PC-3 (cell line): ENCODE data around the gene CCM2. TPM values are rescaled to one million over a fixed set of nuclear protein-coding genes. Genes with fewer than 3 reads are reported as not detected.

Experiments used
- ATAC-seq: fragments of 200-7000 bp; cut with Tn5 transposase; 2 replicates; pipeline ENCODE4 v1.9.1; 2020; ENCODE audit warnings: mild to moderate bottlenecking, moderate library complexity
- BruUV-seq: library from RNA; stranded (reverse); fragments of 400-500 nt; replicated peaks from 2 replicates; lab custom pipeline; 2021; lab: Mats Ljungman, UMichigan
- CTCF ChIA-PET: fragments of 300-600 bp; sonication (Branson Sonifier 250); formaldehyde crosslinking; loops from one replicate; lab custom pipeline; 2022; ENCODE audit warnings: antibody characterized with exemption; lab: Charles Lee
- POLR2A ChIA-PET: fragments of 300-600 bp; sonication (Branson Sonifier 250); formaldehyde crosslinking; loops from one replicate; lab custom pipeline; 2022; ENCODE audit warnings: antibody characterized with exemption; ENCODE audit not compliant: unreplicated experiment; lab: Charles Lee
- DNase-seq: peaks from one replicate; pipeline ENCODE4 v3.0.0-alpha.2; 2015
- H2AFZ ChIP-seq: fragments of 300-600 bp; sonication (generic); 2 replicates; pipeline ENCODE4 v1.6.0; 2016; ENCODE audit warnings: antibody characterized with exemption, low read length
- H3F3A ChIP-seq: fragments of 300-600 bp; sonication (generic); one replicate; pipeline ENCODE4 v1.6.0; 2017; ENCODE audit warnings: antibody characterized with exemption, low read length, control low read depth, mild to moderate bottlenecking; ENCODE audit not compliant: unreplicated experiment
- H3K27ac ChIP-seq: fragments of 300-600 bp; sonication (generic); 2 replicates; pipeline ENCODE4 v1.5.1; 2016; ENCODE audit warnings: mild to moderate bottlenecking, low read length
- H3K27me3 ChIP-seq: fragments of 300-600 bp; sonication (generic); 2 replicates; pipeline ENCODE4 v1.6.1; 2016; ENCODE audit warnings: low read length, mixed read lengths
- H3K36me3 ChIP-seq: fragments of 300-600 bp; sonication (generic); 2 replicates; pipeline ENCODE4 v1.6.1; 2016; ENCODE audit warnings: low read depth, mixed run types, low read length, mixed read lengths
- H3K4me1 ChIP-seq: fragments of 300-600 bp; sonication (generic); 2 replicates; pipeline ENCODE4 v1.5.1; 2016; ENCODE audit warnings: low read length; ENCODE audit not compliant: insufficient read depth
- H3K4me2 ChIP-seq: fragments of 300-600 bp; sonication (generic); 2 replicates; pipeline ENCODE4 v1.6.0; 2016; ENCODE audit warnings: low read length
- H3K4me3 ChIP-seq: fragments of 300-600 bp; sonication (generic); 2 replicates; pipeline ENCODE4 v1.5.1; 2016; ENCODE audit warnings: mild to moderate bottlenecking, low read length, mixed read lengths
- H3K79me2 ChIP-seq: fragments of 300-600 bp; sonication (generic); 2 replicates; pipeline ENCODE4 v1.6.1; 2017; ENCODE audit warnings: low read length, mixed read lengths
- H3K9ac ChIP-seq: fragments of 300-600 bp; sonication (generic); 2 replicates; pipeline ENCODE4 v1.6.0; 2016; ENCODE audit warnings: mild to moderate bottlenecking, low read length
- H3K9me2 ChIP-seq: fragments of 300-600 bp; sonication (generic); replicated peaks from 2 replicates; pipeline ENCODE4 v1.6.1; 2016; ENCODE audit warnings: mixed run types, low read length, mixed read lengths
- H3K9me3 ChIP-seq: fragments of 300-600 bp; sonication (generic); 2 replicates; pipeline ENCODE4 v1.6.1; 2016; ENCODE audit warnings: low read length, mixed read lengths
- H4K20me1 ChIP-seq: fragments of 300-600 bp; sonication (generic); 2 replicates; pipeline ENCODE4 v1.6.1; 2016; ENCODE audit warnings: low read length, mixed read lengths
- EZH2 ChIP-seq: fragments of 300-600 bp; sonication (generic); IDR thresholded peaks from one replicate; pipeline ENCODE4 v1.6.1; 2017; ENCODE audit warnings: antibody characterized with exemption, mild to moderate bottlenecking, low read length; ENCODE audit not compliant: unreplicated experiment
- EZH2phosphoT487 ChIP-seq: fragments of 300-600 bp; sonication (generic); IDR thresholded peaks from 2 replicates; pipeline ENCODE4 v1.6.1; 2018; ENCODE audit warnings: mild to moderate bottlenecking, antibody characterized with exemption, low read length, borderline replicate concordance
- intact Hi-C: fragments of 100-400 bp; cut with micrococcal nuclease; formaldehyde crosslinking; loops from 2 replicates; pipeline ENCODE4 v1.9.0; 2023
- total RNA-seq: library from RNA; depleted of rRNA; stranded (reverse); fragments of >200 nt; gene quantifications from 2 replicates; pipeline ENCODE4 v1.2.3, GENCODE V29; 2014
- TF ChIP-seq, protein P1 (sequence below): fragments of 300-600 bp; sonication (generic); conservative IDR thresholded peaks from 2 replicates; pipeline ENCODE4 v1.5.1; 2017; ENCODE audit warnings: antibody characterized with exemption, low read depth, mild to moderate bottlenecking, low read length

The CCM2 gene
- total RNA-seq, 1 experiment from 2014 or later, result 56.6 TPM

DNA sequence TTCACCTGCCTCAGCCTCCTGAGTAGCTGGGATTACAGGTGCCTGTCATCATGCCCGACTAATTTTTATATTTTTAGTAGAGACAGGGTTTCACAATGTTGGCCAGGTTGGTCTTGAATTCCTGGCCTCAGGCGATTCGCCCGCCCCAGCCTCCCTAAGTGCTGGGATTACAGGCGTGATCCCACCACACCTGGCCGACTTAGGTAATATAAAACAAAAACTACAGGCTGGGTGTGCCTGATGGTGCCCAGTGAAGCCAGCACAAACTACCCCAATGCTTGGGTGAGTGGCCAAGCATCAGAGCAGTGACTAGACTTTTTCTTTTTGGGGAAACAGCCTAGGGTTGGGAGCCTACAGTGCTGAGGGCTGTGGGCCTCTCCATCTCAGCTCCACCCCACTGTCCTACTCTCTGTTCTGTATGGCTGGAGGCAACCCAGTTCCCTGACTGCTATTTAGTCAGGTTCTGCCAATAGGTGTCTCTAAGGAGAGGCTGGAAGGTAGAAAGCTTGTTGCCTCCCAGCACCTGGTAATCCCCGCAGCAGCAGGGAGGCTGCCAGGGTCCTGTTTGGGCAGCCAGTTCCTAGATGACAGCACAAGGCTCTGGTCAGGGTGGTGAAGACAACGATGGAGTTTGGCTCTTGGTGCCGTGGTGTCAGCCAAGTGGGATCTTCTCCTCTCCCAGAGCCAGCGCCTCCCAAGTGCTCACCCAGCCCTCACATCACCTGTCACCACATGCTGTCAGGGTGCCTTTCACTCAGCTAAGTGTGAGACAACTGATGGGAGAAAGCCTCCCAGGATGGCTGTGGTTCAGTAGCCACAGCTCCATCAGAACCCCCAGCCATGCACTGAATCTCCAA is 99.2 kb downstream of the CCM2 start:
- Histone ChIP-seq H3K4me1 (no peaks in the 10 kb centered on the region), H3K27ac (no peak overlapping the region), H3K4me3 (no peak overlapping the region), H3K9me2 (no peaks in the 10 kb centered on the region), H3K27me3 (no peaks in the 10 kb centered on the region), H2AFZ (no peak overlapping the region), H4K20me1 (no peaks in the 10 kb centered on the region; the same call in 1 of the 2 replicates), H3K4me2 (no peak overlapping the region), H3K36me3 (peaks cover 45% of the 10 kb centered on the region), H3K79me2 (no peaks in the 10 kb centered on the region), H3K9me3 (0 out of 2 replicates have a peak, but pooled peaks cover 6% of the 10 kb centered on the region), H3K9ac (no peak overlapping the region), H3F3A (no peaks in the 10 kb centered on the region)
- ChIA-PET POLR2A (no interaction called here), CTCF (no interaction called here)
- no TSS peak for BruUV-seq
- ATAC-seq, result peak; percentile 37
- TF ChIP-seq EZH2, result no peak
- no peak for TF ChIP-seq EZH2phosphoT487
- TF ChIP-seq, protein P1, sequence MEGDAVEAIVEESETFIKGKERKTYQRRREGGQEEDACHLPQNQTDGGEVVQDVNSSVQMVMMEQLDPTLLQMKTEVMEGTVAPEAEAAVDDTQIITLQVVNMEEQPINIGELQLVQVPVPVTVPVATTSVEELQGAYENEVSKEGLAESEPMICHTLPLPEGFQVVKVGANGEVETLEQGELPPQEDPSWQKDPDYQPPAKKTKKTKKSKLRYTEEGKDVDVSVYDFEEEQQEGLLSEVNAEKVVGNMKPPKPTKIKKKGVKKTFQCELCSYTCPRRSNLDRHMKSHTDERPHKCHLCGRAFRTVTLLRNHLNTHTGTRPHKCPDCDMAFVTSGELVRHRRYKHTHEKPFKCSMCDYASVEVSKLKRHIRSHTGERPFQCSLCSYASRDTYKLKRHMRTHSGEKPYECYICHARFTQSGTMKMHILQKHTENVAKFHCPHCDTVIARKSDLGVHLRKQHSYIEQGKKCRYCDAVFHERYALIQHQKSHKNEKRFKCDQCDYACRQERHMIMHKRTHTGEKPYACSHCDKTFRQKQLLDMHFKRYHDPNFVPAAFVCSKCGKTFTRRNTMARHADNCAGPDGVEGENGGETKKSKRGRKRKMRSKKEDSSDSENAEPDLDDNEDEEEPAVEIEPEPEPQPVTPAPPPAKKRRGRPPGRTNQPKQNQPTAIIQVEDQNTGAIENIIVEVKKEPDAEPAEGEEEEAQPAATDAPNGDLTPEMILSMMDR, result no peak
- intact Hi-C loops, result no loop called here
- no peak for DNase-seq

DNA sequence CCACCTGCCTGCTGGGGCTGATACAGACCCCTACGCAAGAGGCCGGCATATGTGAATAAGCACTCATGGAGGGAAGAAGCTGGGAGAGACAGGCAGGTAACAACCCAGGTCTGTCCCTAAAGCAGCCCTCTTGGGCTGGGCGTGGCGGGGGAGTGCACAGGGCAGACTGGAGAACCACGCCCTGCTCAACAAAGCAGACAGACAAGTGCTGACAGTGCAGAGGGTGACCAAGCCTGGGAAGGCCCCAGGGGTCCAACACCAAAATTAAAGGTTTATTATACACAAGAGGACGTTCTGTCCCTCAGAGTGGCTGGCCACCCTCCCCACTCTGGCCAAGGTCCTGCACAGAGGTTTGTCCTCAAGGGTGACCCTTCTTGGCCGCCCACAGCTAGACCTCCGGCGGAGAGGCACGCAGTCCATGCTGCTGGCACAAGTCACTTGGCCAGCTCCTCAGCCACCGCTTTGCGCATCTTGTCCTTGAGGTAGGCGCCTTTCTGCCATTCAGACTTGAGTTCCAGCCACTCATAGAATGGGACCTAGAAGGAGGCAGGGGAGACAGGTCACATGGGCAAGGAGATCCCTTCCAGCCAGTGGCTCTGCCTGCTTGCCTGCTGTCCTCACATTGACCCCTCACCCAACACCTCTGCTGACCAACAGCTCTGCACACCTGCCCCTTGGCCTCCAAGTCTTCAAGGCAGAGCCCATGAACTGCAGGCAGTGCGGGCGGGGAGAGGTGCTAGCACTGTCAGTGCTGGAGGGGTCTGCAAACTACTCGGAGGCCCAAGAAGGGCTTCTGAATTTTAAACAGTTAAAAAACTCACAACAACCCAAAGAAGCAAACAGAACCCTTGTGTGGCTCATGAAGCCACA is 100.1 kb downstream of the CCM2 start:
- Histone ChIP-seq H3K4me3 (no peak overlapping the region), H3K79me2 (no peaks in the 10 kb centered on the region), H3K9ac (no peak overlapping the region), H3K4me2 (no peak overlapping the region), H3K9me2 (no peaks in the 10 kb centered on the region), H4K20me1 (no peaks in the 10 kb centered on the region; the same call in 1 of the 2 replicates), H3K36me3 (peaks cover 54% of the 10 kb centered on the region), H3K9me3 (0 out of 2 replicates have a peak, but pooled peaks cover under 1% of the 10 kb centered on the region), H3K4me1 (no peaks in the 10 kb centered on the region), H2AFZ (no peak overlapping the region), H3F3A (no peaks in the 10 kb centered on the region), H3K27ac (no peak overlapping the region), H3K27me3 (no peaks in the 10 kb centered on the region)
- intact Hi-C loops, result no loop called here
- DNase-seq, result no peak
- BruUV-seq, result no TSS peak
- TF ChIP-seq EZH2, result no peak
- TF ChIP-seq, protein P1, result no peak
- no peak for TF ChIP-seq EZH2phosphoT487
- ChIA-PET CTCF (no interaction called here), POLR2A (no interaction called here)
- peak; percentile 34 for ATAC-seq
